ENCODE results near the gene HEY2. TPM values are rescaled to one million over a fixed set of nuclear protein-coding genes. Genes with fewer than 3 reads are reported as not detected.

Gene HEY2
- total RNA-seq, 2 donors from 2014 or later, result 1.0 to 5.3 TPM

DNA sequence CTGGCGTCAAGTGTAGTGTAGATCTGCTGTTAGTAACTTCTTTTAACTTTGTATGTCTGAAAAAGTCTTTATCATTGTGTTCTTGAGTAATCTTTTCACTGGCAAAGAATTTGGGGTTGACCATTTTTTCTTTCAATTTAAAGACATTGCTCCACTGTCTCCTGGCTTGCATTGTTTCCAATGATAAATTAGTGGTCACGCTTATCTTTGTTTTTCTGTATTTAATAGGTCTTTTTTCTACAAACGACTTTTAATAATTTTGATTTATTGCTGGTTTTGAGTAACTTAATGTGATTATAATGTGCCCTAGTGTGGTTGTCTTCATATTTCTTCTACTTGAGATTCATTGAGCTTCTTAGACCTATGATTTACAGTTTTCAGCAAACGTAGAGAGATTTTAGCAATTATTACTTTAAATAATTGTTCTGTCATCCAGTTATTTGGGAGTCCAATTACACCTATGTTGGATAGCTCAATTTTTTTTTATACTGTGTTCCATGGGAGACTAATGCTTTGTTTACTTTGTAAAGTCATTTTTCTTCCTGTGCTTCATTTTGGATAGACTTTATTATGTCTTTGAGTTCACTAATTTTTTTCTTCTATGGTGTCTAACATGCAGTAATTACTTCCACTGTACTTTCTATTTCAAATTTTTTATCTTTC lies 38.3 kb upstream of the HEY2 start:
- Histone ChIP-seq H3K4me1 (replicated peaks) (no peaks in the 10 kb centered on the region), H3K27ac (no peak overlapping the region), H3K9me3 (no peaks in the 10 kb centered on the region), H3K36me3 (no peaks in the 10 kb centered on the region), H3K27me3 (replicated peaks; ENCODE audit: insufficient read depth) (no peaks in the 10 kb centered on the region), H3K4me3 (no peak overlapping the region)
- WGBS, result 89% methylated on average over 4 of the region's 4 CpGs
- intact Hi-C loops (cut with DNase I), result no loop called here
- no peak for DNase-seq (ENCODE audit: low spot score)
- TF ChIP-seq POLR2A (IDR thresholded peaks at IDR 0.05), result no peak
- TF ChIP-seq POLR2AphosphoS5 (IDR thresholded peaks at IDR 0.05), result no peak
- TF ChIP-seq, protein P1, sequence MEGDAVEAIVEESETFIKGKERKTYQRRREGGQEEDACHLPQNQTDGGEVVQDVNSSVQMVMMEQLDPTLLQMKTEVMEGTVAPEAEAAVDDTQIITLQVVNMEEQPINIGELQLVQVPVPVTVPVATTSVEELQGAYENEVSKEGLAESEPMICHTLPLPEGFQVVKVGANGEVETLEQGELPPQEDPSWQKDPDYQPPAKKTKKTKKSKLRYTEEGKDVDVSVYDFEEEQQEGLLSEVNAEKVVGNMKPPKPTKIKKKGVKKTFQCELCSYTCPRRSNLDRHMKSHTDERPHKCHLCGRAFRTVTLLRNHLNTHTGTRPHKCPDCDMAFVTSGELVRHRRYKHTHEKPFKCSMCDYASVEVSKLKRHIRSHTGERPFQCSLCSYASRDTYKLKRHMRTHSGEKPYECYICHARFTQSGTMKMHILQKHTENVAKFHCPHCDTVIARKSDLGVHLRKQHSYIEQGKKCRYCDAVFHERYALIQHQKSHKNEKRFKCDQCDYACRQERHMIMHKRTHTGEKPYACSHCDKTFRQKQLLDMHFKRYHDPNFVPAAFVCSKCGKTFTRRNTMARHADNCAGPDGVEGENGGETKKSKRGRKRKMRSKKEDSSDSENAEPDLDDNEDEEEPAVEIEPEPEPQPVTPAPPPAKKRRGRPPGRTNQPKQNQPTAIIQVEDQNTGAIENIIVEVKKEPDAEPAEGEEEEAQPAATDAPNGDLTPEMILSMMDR (IDR thresholded peaks at IDR 0.05), result no peak

DNA sequence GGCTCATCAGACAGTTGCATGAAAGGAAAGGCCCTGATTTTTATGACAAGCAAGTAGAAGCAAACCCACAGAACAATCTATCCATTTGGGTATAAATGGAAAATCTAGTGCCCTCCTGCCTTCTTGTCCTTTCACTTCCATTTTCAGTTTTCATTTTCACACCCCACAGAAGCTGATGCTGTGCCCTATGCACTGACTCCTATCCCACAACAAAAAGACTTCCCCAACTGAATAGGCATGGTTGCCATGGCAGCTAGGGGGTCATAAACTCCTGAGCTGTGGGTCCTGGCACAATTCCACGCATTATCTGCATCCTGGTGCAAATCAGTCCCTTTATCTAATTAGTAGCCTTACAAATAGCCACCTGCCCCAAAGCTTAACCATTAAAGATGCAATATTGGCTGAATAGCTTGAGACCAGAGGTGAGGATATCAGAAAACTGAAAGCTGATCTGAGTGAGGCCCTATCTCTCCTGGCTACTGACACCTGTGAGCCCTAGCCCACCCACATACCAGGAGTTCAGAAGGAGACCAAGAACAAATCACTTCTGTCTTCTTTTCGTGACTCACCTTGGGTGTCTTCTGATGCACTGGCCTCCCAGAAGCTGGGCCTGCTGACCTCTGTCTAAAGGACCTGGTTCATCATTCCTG lies 34.9 kb upstream of the HEY2 start:
- TF ChIP-seq POLR2AphosphoS5 (IDR thresholded peaks at IDR 0.05) (no peak), POLR2A (IDR thresholded peaks at IDR 0.05) (no peak)
- TF ChIP-seq, protein P1 (IDR thresholded peaks at IDR 0.05), result no peak
- no peak for DNase-seq (ENCODE audit: low spot score)
- intact Hi-C loops (cut with DNase I), result no loop called here
- 73% methylated on average over 2 of the region's 2 CpGs for WGBS
- Histone ChIP-seq H3K4me3 (no peak overlapping the region), H3K4me1 (replicated peaks) (no peaks in the 10 kb centered on the region), H3K9me3 (no peaks in the 10 kb centered on the region), H3K27me3 (replicated peaks; ENCODE audit: insufficient read depth) (no peaks in the 10 kb centered on the region), H3K27ac (no peak overlapping the region), H3K36me3 (no peaks in the 10 kb centered on the region)

- WGBS, result 46% methylated on average over 2 of the region's 2 CpGs
- DNase-seq (ENCODE audit: low spot score), result no peak
Observed at GRCh38 chr6:125717120-125717731, 32.2 kb upstream of the HEY2 start.

DNA sequence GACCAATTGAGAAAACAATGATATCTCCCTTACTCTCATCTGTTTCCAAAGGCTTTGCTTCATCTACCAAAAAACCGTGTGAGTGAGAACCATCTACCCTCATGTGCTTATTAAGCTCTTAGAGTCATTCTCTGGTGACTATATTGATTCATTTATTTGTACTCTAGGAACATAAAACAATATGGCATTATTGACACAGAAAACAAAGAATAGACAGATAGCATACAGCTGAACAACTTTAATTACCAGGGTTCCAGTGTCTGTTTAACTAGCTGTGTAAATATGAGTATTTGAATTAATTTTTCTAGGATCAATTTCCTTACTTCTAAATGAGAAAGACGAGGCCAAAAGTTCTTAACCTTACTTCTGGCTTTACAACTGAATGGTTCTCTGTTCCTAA lies 31.3 kb upstream of the HEY2 start:
- Histone ChIP-seq H3K4me3 (no peak overlapping the region), H3K9me3 (no peaks in the 10 kb centered on the region), H3K36me3 (no peaks in the 10 kb centered on the region), H3K4me1 (replicated peaks) (no peaks in the 10 kb centered on the region), H3K27ac (no peak overlapping the region), H3K27me3 (replicated peaks; ENCODE audit: insufficient read depth) (no peaks in the 10 kb centered on the region)
- TF ChIP-seq, protein P1 (IDR thresholded peaks at IDR 0.05), result no peak
- TF ChIP-seq POLR2A (IDR thresholded peaks at IDR 0.05) (no peak), POLR2AphosphoS5 (IDR thresholded peaks at IDR 0.05) (peak; percentile 21)
- DNase-seq (ENCODE audit: low spot score), result no peak
- 55% methylated on average over 2 of the region's 2 CpGs for WGBS
- intact Hi-C loops (cut with DNase I), result no loop called here

More at GRCh38 chr6:125717120-125717731, 32.2 kb upstream of the HEY2 start:
- no peaks in the 10 kb centered on the region for H3K9me3 ChIP-seq
- H3K36me3 ChIP-seq, result no peaks in the 10 kb centered on the region
- H3K27me3 ChIP-seq (replicated peaks; ENCODE audit: insufficient read depth), result no peaks in the 10 kb centered on the region
- no peaks in the 10 kb centered on the region for H3K4me1 ChIP-seq (replicated peaks)
- intact Hi-C loops (cut with DNase I), result no loop called here
- H3K4me3 ChIP-seq, result no peak overlapping the region
- TF ChIP-seq POLR2AphosphoS5 (IDR thresholded peaks at IDR 0.05) (no peak), POLR2A (IDR thresholded peaks at IDR 0.05) (no peak)
- TF ChIP-seq, protein P1 (IDR thresholded peaks at IDR 0.05), result no peak
- H3K27ac ChIP-seq, result no peak overlapping the region

Measured in prostate gland (tissue), 2 donors.